ENCODE results near the gene DPH2. TPM values are rescaled to one million over a fixed set of nuclear protein-coding genes. Genes with fewer than 3 reads are reported as not detected.

Gene DPH2
- total RNA-seq, 1 donor from 2014 or later, result 51.6 TPM

- CTCF ChIA-PET, result interaction anchor here (1.4 kb wide), 2 partner anchors 11 to 20 kb away, joined by 4 to 6 read pairs; no protein-coding TSS in a partner anchor
- intact Hi-C loops (cut with micrococcal nuclease), result no loop called here
- peaks cover 6% of the 10 kb centered on the region for H3K27me3 Mint-ChIP-seq
- no peak for TF ChIP-seq CTCF (IDR thresholded peaks at IDR 0.05)
- DNase-seq (no peak), ATAC-seq (ENCODE audit: low read depth) (no peak)
- H3K9me3 Mint-ChIP-seq, result no peaks in the 10 kb centered on the region
- no peaks in the 10 kb centered on the region for H3K36me3 Mint-ChIP-seq (ENCODE audit: low read depth)
- no peak overlapping the region for H3K4me3 Mint-ChIP-seq
- no peak overlapping the region for H3K27ac Mint-ChIP-seq
- no peaks in the 10 kb centered on the region for H3K4me1 Mint-ChIP-seq
- POLR2A ChIA-PET, result no interaction called here
Measured at GRCh38 chr1:44016041-44016889, 46.5 kb downstream of the DPH2 start.

GRCh38 chr1:44016890-44017400 lies 47.1 kb downstream of the DPH2 start:
- Mint-ChIP-seq H3K27ac (no peak overlapping the region), H3K9me3 (no peaks in the 10 kb centered on the region), H3K4me1 (no peaks in the 10 kb centered on the region), H3K4me3 (no peak overlapping the region), H3K27me3 (peaks cover 6% of the 10 kb centered on the region), H3K36me3 (ENCODE audit: low read depth) (no peaks in the 10 kb centered on the region)
- ATAC-seq (ENCODE audit: low read depth), result no peak
- intact Hi-C loops (cut with micrococcal nuclease), result no loop called here
- no peak for TF ChIP-seq CTCF (IDR thresholded peaks at IDR 0.05)
- ChIA-PET CTCF (interaction anchor here (1.4 kb wide), 2 partner anchors 12 to 20 kb away, joined by 4 to 6 read pairs; no protein-coding TSS in a partner anchor), POLR2A (no interaction called here)
- DNase-seq, result no peak

- intact Hi-C loops (cut with micrococcal nuclease), result no loop called here
- ChIA-PET CTCF (interaction anchor here (1.3 kb wide), 1 partner anchor 17 kb away, joined by 4 read pairs; no protein-coding TSS in a partner anchor), POLR2A (no interaction called here)
- peaks cover 2% of the 10 kb centered on the region for H3K4me1 Mint-ChIP-seq
- no peak overlapping the region for H3K27ac Mint-ChIP-seq
- no peak for DNase-seq
- no peaks in the 10 kb centered on the region for H3K9me3 Mint-ChIP-seq
- no peak for TF ChIP-seq CTCF (IDR thresholded peaks at IDR 0.05)
- no peak for ATAC-seq (ENCODE audit: low read depth)
- no peak overlapping the region for H3K4me3 Mint-ChIP-seq
- H3K27me3 Mint-ChIP-seq, result peaks cover 3% of the 10 kb centered on the region
- no peaks in the 10 kb centered on the region for H3K36me3 Mint-ChIP-seq (ENCODE audit: low read depth)
Measured at GRCh38 chr1:44019466-44019948, 49.7 kb downstream of the DPH2 start.

GRCh38 chr1:44020464-44020863 lies 50.7 kb downstream of the DPH2 start:
- Mint-ChIP-seq H3K4me3 (no peak overlapping the region), H3K4me1 (peaks cover 11% of the 10 kb centered on the region), H3K27ac (no peak overlapping the region), H3K36me3 (ENCODE audit: low read depth) (no peaks in the 10 kb centered on the region), H3K27me3 (no peaks in the 10 kb centered on the region), H3K9me3 (no peaks in the 10 kb centered on the region)
- no peak for TF ChIP-seq CTCF (IDR thresholded peaks at IDR 0.05)
- ChIA-PET CTCF (interaction anchor here (2.7 kb wide), 1 partner anchor 16 kb away, joined by 7 read pairs; no protein-coding TSS in a partner anchor), POLR2A (no interaction called here)
- intact Hi-C loops (cut with micrococcal nuclease), result no loop called here
- DNase-seq (no peak), ATAC-seq (ENCODE audit: low read depth) (no peak)

- peaks cover 17% of the 10 kb centered on the region for H3K4me1 Mint-ChIP-seq
- intact Hi-C loops (cut with micrococcal nuclease), result no loop called here
- TF ChIP-seq CTCF (IDR thresholded peaks at IDR 0.05), result no peak
- no peak overlapping the region for H3K27ac Mint-ChIP-seq
- ATAC-seq (ENCODE audit: low read depth) (no peak), DNase-seq (no peak)
- H3K9me3 Mint-ChIP-seq, result no peaks in the 10 kb centered on the region
- no peak overlapping the region for H3K4me3 Mint-ChIP-seq
- CTCF ChIA-PET, result interaction anchor here (1.3 to 2.7 kb wide), 2 partner anchors 15 kb away, joined by 5 to 7 read pairs; no protein-coding TSS in a partner anchor
- H3K36me3 Mint-ChIP-seq (ENCODE audit: low read depth), result no peaks in the 10 kb centered on the region
- POLR2A ChIA-PET, result no interaction called here
- H3K27me3 Mint-ChIP-seq, result no peaks in the 10 kb centered on the region
Measured at GRCh38 chr1:44021156-44021555, 51.3 kb downstream of the DPH2 start.

All from activated B cell treated with CpG ODN at 0.5 μM for 24 hours (primary cell).